Stimulated activated CD4-positive, alpha-beta T cell treated with anti-CD3 and anti-CD28 coated beads, Interleukin-2, amount 100 ng/mL, for 48 hours (primary cell): ENCODE data around the gene HSH2D.
A peak's percentile ranks its signal among the peaks of the same experiment; 100 is the strongest.
"Not testable (repeated sequence)": the region's sequence is repeated elsewhere in the genome, so short reads cannot be mapped to it uniquely, and the experiment has no call there.

Experiments
- DNase-seq, 2 donors: peaks; one replicate each; pipeline ENCODE4 v3.0.0-alpha.2; 2020

HSH2D gene

GRCh38 chr19:16159655-16160054, 16.2 kb downstream of the HSH2D start:
- no peak for DNase-seq

GRCh38 chr19:16160445-16160942, 17.0 kb downstream of the HSH2D start:
- DNase-seq: no peak

- peak; percentile 29 to 34 for DNase-seq
These were observed 17.6 kb downstream of the HSH2D start for GRCh38 chr19:16160943-16161560.

- DNase-seq: no peak
These were observed 18.4 kb downstream of the HSH2D start for GRCh38 chr19:16161840-16162239.

- no peak for DNase-seq
These were observed 20.9 kb downstream of the HSH2D start for GRCh38 chr19:16164222-16164890.

- no peak for DNase-seq
These were observed 22.9 kb downstream of the HSH2D start for GRCh38 chr19:16166417-16166816.

- no peak for DNase-seq
These were observed 23.6 kb downstream of the HSH2D start for GRCh38 chr19:16167055-16167454.

GRCh38 chr19:16168465-16169081, 25.1 kb downstream of the HSH2D start:
- DNase-seq: no peak

- no peak for DNase-seq
These were observed 26.6 kb downstream of the HSH2D start for GRCh38 chr19:16170134-16170533.

GRCh38 chr19:16175954-16176353, 32.5 kb downstream of the HSH2D start:
- no peak for DNase-seq

- DNase-seq: not testable (repeated sequence)
These were observed 35.4 kb downstream of the HSH2D start for GRCh38 chr19:16178866-16179265.

- DNase-seq: no peak
These were observed 37.1 kb downstream of the HSH2D start for GRCh38 chr19:16180611-16181010.

GRCh38 chr19:16184665-16185122, 41.2 kb downstream of the HSH2D start:
- DNase-seq: no peak

- DNase-seq: peak; percentile 97 to 98
These were observed 41.8 kb downstream of the HSH2D start, which contains the start of gene FAM32A for GRCh38 chr19:16185123-16185767. FAM32A (plus strand) TSS chr19:16185410; CDS start chr19:16185443, 33 bp downstream.

- peak in 1 of 2 donors; percentile 34 for DNase-seq
These were observed 42.3 kb downstream of the HSH2D start for GRCh38 chr19:16185768-16186123.

- no peak for DNase-seq
These were observed 45.0 kb downstream of the HSH2D start for GRCh38 chr19:16188521-16188920.

GRCh38 chr19:16190198-16190597, 46.7 kb downstream of the HSH2D start:
- DNase-seq: no peak

GRCh38 chr19:16190736-16191135, 47.3 kb downstream of the HSH2D start:
- no peak for DNase-seq

GRCh38 chr19:16191216-16191908, 47.9 kb downstream of the HSH2D start:
- DNase-seq: no peak

GRCh38 chr19:16193466-16193865, 50.0 kb downstream of the HSH2D start:
- DNase-seq: no peak

- DNase-seq: no peak
These were observed 53.7 kb downstream of the HSH2D start for GRCh38 chr19:16197188-16197621.

- peak; percentile 98 to 99 for DNase-seq
These were observed 54.3 kb downstream of the HSH2D start, which contains the start of gene AP1M1 for GRCh38 chr19:16197622-16198369. AP1M1 (plus strand) TSS chr19:16197911; CDS start chr19:16198027, 116 bp downstream.
